Pulmonary artery endothelial cell (primary cell): ENCODE measurements around the gene COX6A1. TPM values are rescaled to one million over a fixed set of nuclear protein-coding genes. Genes with fewer than 3 reads are reported as not detected.

Experiments used
- DNase-seq: peaks from one replicate; pipeline ENCODE4 v3.0.0-alpha.2; 2011; ENCODE audit warnings: low read depth, low spot score
- total RNA-seq: library from RNA; depleted of rRNA; stranded (reverse); fragments of >200 nt; gene quantifications from 2 replicates; pipeline ENCODE4 v1.2.3, GENCODE V29; 2014

COX6A1 gene
- total RNA-seq = 293 and 438 TPM in 2 replicates

DNA sequence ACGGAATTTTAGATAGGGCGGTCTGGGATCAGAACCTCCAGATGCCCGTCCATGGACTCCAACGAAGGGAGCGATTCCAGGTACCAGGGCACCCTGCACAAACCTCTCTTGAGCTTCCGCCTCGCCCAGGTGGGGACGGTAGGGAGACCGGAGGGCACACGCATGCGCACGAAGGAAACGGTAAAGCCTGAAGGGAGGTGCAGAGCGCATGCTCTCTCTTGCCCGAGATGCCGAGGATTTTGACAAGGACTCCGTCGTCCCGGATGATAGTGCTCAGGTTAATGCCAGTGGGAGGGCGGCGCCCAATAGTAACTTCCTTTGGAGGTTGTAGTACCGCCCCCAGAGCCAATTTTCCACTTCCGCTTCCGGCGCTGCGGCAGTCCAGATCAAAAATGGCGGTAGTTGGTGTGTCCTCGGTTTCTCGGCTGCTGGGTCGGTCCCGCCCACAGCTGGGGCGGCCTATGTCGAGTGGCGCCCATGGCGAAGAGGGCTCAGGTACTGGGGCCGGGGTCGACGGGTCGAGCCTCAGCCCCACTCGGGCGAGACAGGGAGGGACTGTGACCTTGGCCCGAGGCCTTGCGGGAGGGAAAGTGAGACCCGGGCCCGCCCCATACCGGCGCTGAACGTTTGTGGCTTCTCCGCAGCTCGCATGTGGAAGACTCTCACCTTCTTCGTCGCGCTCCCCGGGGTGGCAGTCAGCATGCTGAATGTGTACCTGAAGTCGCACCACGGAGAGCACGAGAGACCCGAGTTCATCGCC is at the start of gene COX6A1:
COX6A1 (plus strand) TSS at position 379 of the 760 bp plus-strand sequence; CDS start at position 393, 14 bp downstream.
- peak; percentile 71 for DNase-seq

DNA sequence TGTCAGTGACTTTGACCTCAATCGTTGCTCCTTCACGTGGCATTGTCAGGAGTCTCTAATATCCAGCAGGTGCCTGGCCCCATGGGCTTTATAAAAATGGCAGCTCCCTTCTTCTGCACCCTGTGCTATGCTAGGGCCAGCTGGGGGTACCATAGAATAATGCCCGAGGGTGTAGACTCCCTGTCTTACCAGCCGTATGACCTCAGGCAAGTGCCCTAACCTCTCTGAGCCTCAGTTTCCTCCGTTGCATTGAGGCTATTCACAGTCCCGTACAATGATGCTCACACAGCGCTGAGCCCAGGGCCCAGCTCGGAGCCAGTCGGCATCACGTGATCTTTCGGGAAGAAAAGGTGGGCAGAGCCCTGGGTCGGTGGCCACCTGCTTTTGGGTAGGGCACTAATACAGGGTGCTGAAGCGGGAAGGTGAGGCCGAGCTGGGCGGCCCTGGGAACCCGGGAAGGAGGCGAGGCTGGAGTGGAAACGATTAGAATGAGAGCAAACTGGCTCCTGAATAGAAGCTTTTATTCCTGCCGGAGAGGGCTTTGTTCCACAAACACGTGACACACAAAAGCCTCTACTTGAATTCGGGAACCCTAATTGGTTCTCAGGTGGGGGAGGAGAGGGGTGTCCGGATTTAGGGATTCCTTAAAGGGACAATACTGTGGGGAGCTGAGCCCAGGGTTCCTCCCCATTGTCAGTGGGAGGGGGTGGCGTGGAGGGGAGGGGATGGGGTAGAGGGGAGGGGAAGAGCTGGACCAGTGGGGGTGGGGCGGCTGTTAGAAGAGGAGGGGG is 49.0 kb upstream of the COX6A1 start:
- DNase-seq = no peak

- no peak for DNase-seq
Measured at GRCh38 chr12:120390540-120391120, 47.3 kb upstream of the COX6A1 start.

- DNase-seq = no peak
Measured at GRCh38 chr12:120394483-120395367, 43.2 kb upstream of the COX6A1 start.

- DNase-seq = no peak
Measured at GRCh38 chr12:120397824-120398540, 39.9 kb upstream of the COX6A1 start.

DNA sequence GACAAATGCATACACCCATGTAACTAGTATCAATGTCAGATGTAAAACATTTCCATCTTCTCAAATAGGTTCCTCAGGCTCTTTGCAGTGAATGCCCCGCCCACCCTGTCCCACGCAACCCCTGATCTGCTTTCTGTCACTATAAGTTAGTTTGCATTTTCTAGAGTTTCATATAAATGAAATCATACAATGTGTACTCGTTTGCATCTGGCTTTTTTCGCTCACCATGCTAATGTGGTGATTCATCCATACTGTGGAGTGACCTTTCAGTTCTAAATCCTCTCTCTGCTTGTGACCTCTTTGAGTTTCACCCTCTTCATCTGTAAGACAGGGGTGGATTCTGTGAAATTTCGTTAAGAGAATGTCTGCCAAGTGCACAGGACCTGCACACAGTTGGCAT is 38.4 kb upstream of the COX6A1 start:
- DNase-seq = no peak

- no peak for DNase-seq
Measured at GRCh38 chr12:120402217-120402616, 35.7 kb upstream of the COX6A1 start.

- DNase-seq = no peak
Measured at GRCh38 chr12:120403869-120404268, 34.0 kb upstream of the COX6A1 start.

DNA sequence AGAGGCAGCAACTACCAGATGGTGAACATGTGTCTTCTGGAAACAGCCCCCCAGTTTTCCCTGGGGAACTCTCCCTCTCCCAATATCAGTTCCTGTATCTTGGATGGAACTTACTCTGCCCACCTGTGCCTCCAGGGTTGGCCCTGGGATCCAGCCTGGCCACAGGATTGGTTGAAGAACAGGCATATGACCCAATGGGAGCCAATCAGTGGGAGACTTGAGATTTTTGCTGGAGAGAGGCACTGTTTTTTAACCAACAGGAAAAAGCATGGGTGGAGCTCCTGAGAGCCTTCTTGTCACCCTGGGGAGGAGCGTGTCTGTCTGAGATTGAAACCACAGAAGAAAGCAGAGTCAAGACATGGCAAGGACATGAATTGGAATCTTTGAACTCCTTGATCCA is 33.6 kb upstream of the COX6A1 start:
- DNase-seq = no peak

- no peak for DNase-seq
Measured at GRCh38 chr12:120406069-120406468, 31.8 kb upstream of the COX6A1 start.

GRCh38 chr12:120406553-120406952 is 31.4 kb upstream of the COX6A1 start:
- no peak for DNase-seq

DNA sequence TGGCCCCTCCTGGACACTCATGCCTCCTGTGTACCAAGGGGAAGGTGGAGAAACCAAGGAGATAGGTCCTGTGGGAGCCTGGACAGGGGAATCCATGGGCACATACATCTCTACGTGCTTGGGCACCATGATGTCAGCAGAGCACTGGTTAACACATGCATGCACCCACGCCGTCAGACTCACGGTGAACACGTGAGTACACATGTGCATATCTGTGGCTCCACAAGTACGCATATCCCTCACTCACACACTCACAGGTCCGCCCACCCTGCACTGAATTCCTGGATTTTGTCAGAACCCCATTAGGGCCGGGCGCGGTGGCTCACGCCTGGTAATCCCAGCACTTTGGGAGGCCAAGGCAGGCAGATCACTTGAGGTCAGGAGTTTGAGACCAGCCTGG is 29.1 kb upstream of the COX6A1 start:
- no peak for DNase-seq

DNA sequence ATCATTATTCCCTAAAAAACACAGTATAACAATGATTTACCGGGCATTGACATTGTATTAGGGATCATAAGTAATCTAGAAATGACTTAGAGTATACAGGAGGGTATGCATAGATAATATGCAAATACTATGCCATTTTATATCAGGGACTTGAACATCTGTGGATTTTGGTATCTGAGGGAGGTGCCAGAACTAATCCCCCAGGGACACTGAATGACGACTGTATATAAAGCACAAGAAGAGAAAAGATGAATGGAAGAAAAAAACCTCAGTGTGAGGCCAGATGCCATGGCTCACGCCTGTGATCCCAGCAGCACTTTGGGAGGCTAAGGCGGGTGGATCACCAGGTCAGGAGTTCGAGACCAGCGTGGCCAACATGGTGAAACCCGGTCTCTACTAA is 25.5 kb upstream of the COX6A1 start:
- DNase-seq = no peak

DNA sequence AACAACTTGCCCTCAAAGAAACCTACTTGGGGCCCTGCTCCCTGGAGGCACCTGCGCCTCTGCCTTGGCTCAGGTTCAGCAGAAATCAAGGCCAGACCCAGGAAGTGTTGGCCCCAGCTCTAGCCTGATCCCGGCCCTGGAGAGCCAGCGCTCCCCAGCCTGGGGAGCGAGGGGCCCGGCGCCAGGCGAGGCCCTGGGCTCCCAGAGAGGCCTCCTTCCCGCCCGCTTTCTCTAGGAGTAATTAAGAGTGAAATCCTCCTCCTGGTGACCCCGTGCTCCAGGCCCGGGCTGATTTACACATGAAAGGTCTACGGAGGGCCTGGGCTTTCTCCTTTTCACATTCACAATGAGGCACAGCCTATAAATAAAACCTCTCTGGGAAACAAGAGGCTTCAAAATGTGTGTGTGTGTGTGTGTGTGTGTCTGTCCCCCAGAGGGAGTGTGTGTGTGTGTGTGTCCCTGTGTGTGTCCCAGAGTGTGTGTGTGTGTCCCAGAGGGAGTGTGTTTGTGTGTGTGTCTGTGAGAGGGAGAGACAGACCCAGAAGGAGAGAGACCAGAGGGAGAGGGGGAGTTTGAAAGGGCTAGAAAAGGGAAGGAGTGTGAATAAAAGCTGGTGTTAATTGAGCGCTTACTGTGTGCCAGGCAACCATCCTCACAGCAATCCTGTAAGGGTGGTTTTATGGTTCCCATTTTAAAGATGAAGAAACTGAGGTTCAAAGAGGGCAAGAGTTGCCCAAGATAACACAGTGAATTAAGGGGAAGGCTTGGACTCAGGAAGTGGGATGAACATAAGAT is 23.8 kb upstream of the COX6A1 start:
- no peak for DNase-seq

GRCh38 chr12:120416490-120417216 is 21.3 kb upstream of the COX6A1 start:
- DNase-seq = no peak

- DNase-seq = no peak
Measured at GRCh38 chr12:120417917-120418580, 19.9 kb upstream of the COX6A1 start.

DNA sequence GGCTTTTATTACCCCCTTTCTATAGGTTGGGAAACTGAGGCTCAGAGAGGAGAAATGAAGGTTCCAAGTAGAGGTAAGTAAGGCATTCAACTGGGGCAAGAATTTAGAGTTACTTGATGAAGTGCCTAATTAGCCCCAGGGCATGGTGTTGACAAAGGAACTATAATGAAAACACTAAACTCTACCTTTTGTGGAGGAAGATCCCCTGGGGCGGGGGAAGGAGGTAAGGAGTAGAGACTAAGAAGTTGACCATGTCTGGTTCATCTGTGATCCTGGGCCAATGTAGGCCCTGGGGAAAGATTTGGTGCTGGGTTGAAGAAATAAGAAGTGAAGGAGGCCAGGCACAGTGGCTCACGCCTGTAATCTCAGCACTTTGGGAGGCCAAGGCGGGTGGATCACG is 16.2 kb upstream of the COX6A1 start:
- DNase-seq = no peak

DNA sequence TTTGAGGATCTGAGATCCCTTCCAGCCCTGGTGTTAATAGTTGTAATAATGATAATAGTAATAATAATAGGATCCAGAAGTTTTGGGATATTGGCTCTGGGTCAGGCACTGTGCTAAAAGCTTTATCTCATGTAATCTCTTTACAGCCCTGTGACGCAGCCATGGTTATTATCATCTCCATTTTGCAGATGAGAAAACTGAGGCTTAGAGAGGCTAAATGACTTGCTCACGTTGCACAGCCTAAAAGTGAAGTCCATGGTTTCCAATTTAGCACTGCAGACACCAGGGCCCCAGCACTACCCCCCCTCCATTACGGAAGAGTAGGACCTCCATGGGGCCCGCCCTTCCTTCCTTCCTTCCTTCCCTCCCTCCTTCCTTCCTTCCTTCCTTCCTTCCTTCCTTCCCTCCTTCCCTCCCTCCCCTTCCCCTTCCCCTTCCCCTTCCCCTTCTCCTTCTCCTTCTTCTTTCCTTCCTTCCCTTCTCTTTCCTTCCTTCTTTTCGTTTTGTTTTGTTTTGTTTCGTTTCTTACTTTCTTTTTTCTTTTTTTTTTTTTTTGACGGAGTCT is 14.9 kb upstream of the COX6A1 start:
- no peak for DNase-seq
